Measurements from ENCODE around the gene BMAL2.

Gene BMAL2

DNA sequence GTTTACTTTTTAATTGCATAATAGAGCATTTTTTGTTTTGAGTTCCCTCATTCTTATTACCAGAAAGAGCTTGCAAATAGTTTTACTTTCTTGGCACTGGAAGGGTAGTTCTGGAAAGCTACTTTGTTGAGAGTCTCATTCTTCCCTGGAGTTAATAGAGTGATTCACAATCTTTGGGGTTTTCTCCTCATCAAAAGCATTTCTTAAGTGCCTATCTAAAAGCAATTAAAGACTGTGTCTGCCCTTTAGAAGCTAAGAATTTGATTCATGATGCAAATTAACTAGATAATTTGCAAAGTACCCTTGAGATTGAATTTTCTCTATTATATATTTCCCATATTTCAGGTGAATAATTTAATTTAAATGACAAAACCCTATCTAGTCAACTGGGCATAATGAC lies 8.1 kb upstream of the BMAL2 start:
- DNase-seq: no peak

DNA sequence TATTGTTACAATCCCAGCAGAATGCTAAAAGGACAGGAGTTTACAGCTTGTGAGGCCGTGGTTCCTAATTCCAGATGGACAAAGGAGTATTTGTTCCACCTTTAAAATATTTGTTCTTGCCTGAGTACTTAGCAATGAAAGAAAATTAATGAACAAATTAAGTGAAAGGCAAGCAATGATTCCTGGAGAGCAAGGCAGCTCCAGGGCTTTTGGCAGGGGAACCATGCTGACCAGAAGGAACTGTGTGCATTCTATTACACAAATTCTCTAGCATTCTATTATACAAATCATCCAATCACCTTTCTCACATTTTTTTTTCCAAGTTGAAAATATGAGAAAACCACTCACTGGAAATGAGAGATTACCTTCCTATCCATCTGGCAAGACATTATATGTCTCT lies 1.8 kb upstream of the BMAL2 start:
- no peak for DNase-seq

DNA sequence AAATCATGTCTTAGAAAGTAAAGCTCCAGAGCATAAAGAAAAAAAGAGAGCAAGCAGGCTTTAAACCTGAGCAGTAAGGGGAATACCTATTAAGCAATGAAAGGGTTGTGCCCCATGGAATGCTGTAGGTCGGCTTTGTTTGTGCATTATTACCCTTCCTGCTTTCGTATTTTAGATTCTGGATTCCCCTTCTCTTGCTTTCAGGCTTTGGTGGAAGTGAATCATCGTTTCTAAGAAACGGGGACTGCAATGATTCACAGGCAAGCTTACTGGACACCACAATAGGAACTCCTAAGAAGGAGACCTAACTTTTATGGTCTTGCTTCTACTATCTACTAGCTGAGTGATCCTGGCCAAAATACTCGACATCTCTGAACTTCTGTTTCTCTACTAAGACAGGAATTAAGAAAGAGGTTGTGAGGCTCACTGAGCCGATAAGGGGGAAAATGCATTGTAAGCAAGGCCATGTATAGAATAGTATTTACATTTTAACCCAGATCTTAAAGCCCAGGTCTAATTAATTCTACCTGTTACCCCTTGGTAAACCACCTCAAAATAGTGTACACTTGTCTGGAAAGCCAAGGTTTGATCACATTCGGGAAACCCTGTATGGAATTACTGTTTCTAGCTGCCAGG lies 1.2 kb upstream of the BMAL2 start:
- no peak for DNase-seq

DNA sequence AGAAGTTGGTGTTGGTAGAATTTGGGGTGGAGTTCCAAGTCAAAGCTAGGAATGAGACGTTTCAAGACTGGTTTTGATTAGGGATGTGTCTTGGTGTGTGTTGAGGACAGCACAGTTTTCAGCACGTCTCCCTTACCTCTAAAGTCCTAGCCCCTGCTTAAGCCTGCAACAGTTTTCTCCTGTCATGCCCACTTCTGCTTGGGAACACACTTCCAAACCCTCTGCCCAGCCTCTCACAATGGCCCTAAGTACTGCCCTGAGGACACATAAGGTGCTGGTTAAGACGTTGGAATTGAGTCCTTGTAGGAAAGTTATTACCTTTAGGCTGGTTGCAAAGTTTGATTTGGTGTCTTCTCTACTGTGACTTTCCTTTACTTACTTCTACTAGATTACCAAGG lies 710 bp upstream of the BMAL2 start:
- DNase-seq: no peak

DNA sequence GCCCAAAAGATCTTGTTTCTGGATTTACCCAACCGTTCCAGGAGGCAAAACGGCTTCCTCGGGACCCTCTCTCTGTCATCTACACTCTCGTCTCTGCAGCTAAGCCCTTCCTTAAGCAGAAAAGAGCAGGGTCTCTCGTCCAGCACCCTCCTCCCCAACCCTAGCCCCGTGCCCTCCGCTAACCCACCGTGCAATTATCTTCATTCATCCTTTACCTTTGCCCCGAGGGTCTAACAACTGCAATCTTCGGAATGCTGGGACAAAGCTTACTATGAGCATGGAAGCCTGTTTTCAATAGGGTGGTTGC lies 276 bp upstream of the BMAL2 start:
- peak; percentile 34 for DNase-seq

DNA sequence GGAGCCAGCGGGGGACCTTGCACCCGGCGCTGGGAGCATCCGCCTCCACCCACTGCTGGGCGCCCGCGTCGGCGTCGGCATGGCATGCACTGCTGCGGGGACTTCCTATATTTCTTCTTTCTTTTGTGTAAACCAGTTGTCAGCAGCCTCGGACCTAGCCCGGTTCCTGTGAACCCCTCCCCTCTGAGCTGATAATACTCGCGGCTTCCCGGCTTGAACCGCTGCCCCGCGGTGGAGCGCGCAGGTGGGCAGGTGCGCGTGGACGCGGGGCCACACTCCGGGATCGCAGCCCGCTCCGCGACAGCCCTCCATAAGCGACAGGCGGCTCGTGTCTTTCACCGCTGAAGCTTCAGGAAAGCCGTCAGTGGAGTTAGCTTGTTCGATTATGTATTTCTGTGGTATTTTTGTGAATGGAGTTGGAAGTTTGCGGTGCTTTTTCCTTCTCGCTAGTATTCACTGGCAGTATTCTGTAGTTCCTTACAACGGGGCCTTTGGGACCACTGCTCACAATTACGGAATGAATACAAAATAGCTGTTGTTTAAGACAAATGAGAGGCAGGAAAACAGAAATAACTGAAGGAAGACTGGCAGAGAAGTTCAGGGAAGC lies 870 bp downstream of the BMAL2 start:
- DNase-seq: no peak

DNA sequence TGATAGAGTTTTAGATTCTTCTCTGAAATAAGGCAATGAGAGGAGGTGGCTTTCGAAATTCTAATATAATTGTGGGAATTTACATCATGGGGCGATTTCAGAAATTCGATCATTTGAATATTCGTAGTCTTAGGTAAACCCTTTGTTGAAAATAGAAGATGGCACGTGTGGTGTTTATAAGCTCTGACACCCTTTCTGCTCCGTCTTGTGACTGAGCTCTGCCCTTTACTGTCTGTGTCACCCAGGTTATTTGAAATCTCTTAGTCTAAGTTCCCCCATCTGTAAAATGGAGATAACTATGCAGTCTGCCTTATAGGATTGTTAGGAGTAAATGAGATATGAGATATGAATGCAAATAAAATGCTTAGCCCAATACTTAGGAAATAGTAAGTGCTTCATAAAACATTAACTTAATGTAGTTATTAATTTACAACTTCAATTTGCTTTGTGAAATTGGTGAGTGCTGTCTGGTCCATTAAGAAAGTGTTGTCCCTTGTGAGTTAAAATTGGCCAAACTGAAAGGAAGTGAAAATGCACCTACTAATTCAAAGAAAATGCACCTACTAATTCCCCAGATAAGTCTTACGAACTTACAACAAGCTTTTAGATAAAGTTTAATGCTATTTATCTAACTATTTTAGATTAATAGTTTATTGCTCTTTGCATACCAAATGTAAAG lies 1.5 kb downstream of the BMAL2 start:
- DNase-seq: peak; percentile 10

DNA sequence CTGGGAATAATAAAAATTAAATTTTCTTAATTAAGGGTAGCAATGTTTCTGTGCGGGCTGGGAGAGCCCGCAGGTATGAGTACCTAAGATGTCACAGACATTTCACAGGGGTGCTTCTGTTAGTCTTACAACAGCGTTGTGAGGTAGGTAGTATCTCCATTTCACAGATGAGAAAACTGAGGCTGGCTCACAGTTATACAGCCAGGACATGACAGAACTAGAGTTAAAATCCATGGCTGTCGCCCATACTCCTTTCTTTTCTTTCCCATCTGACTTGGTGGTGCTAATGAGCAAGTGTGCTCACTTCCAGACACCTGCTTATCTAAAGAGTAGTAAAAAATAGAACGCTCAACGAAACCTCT lies 2.1 kb downstream of the BMAL2 start:
- no peak for DNase-seq

DNA sequence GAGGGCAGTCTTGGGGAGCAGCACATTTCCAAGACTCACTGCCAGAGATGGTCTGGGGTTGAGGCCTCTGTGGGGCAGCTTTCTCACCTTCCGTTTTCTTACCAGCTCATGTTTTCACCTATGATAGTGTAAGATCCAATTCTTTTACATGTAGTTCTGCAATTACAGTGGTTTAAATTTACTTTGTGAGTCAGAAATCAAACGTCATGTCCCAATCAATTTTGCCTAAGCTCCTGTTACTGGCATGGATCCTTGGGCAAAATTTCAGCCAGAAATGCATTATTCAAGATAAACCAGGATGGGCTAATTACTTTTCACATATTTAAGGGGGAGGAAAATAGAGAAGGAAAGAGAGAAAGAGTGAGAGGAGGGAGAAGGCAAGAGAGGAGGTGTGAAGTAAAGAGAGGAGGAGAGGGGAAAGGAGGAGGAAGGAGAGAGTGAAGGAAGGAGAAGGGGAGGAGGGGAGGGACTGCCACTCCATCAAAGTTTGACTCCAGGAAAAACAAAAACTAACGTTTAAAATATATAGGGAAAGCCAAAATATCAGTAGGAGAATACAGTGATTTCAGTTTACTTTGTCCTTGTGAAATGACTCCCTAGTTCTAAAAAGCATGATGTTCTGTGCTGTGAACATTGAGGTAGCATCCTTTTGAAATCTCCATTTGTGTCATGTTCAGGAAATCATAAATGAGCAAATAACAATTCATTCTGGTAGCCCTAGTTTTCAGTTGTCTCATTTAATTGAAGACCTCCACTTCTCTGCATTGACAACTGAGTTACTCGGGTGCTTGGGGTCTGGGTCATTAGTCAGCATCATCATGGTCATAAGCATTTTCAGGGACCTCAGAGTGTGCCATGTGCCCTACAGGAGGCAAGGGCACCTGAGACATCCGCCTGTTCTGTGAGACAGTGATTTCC lies 3.0 kb downstream of the BMAL2 start:
- DNase-seq: no peak

DNA sequence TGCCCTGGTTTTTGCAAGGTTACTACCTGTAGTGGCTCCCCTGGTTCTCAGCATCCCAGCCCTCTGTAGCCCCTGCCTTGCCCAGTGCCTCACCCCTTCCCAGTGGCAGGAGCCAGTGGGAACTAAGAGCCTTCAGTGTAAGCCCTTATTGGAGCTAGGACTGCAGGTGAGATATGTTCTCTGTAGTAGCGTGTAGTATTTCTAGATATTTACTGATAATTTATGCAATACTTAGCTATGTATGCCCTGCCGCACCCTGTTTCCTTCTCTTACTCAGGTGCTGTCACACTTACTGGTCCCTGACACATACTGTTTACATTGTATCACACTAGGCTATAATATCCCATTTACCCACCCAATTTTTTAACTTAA lies 3.6 kb downstream of the BMAL2 start:
- DNase-seq: no peak

DNA sequence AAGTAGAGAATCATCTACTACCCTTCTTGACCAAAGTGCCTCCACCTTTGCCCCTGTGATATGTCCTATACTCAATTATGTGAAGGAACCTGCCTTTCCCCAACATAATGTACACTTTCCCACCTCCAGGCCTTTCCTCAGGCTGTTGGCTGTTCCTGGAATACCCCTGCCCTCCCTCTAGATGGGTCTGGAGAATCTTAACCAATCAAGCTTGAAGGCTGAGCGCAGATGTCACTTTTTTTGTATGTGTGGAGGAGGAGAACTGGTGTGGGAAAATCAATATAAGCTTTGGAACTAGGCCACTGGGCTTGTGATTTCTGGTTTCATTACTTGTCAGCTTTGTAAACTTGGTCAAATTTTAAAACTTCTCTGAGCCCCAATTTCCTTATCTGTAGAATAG lies 4.7 kb downstream of the BMAL2 start:
- DNase-seq: no peak

DNA sequence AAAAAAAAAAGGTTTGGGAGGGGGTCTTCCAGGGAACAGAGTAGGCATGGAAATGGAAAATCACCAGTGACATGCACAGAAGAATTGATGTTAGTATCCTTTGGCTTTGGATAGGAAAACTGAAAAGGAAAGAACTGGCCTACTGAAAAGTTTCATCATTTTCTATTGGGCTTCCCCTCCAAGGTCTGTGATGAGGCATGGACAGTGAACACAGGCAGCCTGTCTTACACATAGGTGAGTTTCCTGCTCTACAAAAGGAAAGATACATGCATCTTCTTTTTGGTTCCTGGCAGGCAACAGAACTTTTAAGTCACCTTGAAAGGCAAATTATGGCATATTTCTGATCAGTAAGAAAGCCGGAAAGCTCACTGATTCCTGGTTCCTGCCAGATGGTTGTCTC lies 5.8 kb downstream of the BMAL2 start:
- no peak for DNase-seq

DNA sequence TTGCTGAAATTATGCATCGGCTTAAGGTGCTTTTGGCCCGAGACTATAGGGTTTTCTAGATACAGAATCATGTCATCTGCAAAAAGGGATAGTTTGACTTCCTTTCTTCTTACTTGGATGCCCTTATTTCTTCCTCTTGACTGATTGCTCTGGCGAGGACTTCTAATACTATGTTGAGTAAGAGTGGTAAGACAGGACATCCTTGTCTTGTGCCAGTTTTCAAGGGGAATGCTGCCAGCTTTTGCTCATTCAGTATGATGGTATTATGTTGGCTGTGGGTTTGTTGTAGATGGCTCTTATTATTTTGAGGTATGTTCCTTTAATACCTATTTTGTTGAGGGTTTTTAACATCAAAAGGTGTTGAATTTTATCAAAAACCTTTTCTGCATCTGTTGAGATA lies 8.3 kb downstream of the BMAL2 start:
- no peak for DNase-seq

DNA sequence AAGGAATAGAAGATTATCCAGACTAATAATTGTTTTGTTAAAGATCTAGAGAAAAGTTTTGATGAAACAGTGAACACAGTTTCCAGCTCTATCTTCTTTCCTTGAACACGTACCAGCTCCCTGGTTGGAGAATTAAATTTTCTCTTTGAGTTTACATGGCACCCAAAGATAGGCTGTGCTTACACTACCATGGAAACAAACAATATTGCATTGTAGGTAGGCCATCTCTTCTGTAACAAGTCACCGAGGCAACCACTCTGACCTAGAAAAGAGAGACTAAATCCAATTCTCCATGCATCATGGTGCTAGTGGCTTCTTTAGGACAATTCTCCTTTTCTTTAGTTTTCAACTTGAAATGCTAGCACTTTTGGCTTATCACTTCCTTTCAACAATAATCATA lies 9.9 kb downstream of the BMAL2 start:
- DNase-seq: no peak

DNA sequence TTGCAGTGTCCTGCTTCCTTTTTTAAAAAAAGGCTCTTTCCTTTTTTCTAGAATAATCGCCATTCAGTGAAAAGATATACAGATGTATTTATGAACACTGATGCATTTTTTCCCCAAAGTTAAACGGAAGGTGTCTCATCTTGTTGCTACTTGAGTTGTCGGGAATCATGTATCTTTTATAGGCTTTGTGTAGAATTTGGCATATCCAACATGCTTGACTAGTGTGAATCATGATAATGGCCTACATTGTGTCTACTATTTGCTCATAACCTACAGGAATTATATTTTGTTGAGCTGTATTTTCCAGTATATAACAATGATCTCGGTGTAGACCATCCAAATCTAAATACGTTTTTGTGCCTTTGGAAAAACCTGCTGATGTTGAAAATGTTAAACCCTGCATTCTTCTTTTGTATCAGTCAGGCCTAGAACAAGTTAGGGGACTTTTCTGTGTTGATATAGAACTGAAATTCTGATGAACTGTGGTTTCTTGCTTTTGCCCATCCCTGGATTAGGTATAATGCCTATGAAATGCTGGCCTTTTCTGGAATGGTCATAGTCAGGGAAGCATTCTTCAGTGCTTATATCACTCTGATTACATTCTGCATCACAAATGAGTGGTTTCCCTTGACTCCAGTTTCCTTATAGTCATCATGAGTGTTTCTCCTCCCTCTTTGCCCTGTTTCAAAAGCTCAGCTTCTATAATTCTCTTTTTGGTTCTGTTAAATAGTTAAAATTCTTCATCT lies 10.8 kb downstream of the BMAL2 start:
- no peak for DNase-seq

DNA sequence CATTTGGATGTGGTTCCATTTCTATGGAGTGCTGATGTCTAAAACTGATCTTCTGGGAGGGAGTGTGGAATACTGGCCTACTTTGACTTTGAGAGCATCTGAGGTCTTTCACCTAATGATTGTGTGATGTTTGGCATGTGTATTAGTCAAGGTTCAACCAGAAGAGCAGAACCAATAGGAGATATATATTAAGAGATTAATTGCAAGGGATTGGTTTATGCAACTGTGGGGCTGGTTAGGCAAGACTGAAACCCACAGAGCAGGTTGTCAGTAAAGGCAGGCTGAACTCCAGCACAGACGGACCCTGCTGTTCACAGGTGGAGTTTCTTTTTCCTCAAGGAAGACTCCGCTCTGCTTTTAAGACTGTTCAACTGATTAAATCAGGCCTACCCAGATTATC lies 11.6 kb downstream of the BMAL2 start:
- DNase-seq: no peak

DNA sequence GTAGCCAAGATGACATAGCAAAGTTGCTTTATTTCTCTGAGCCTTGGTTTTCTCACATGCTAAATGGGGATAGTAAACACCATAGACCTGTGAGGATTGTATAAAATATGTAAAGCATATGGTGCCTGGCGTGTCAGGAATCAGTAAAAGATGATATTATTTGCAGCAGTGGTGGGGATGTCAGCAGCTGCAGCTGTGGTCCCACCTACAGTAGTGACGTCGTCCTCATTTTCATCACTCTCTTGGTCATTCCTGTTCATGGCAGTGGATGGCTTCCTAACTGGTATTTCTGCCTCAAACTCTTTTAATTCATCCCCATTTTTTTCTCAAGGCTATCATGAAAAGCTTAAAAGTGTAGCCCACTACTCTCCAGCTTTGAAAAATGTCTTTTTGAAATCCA lies 12.1 kb downstream of the BMAL2 start:
- no peak for DNase-seq

DNA sequence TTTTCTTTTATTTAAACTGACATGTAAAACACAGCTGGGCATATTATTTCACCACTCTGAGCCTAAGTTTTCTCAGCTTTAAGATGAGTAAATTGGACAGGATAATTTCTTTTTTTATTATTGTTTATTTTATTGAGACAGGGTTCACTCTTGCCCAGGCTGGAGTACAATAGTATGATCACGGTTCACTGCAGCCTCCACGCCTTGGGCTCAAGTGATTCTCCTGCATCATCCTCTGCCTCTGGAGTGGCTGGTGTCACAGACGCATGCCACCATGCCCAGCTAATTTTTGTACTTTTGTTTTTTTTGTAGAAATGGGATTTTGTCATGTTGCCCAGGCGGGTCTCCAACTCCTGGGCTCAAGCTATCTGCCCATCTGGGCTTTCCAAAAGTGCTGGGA lies 12.7 kb downstream of the BMAL2 start:
- no peak for DNase-seq

DNA sequence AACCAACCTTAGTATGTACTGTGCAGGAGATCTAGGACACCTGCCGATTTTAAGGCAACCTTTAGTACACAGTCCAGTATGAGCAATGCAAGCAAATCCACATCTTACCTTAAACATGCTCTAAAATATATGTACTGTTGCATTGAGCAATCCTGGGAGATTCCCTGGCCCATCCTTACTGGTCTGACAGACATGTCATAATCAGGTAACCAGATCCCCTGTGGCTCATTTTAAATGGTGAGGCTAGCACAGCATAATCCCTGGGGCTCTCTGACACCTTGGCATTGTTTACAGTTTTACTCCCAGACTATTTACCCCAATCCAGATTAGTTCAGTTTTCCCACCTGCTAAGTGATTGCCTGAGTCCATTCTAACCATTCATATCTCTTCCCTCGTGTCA lies 15.1 kb downstream of the BMAL2 start:
- no peak for DNase-seq

DNA sequence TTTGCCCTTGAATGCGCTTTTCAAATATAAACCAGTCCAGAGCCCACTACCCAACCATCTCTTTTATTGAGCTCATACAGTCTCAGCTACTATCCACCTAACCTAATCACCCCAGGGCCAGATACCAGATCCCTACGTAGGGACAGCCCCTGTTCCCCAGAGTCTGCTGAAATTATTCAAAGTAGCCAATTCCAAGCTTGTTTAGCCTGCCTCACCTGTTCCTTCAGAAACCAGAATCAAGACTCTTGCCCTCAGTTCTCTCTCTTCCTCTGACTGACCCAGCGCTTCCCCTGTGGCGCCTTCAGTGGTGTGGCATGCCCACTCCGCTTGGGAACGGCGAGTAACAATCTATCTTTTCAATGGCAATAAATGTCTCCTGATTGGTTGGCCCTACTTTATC lies 18.8 kb downstream of the BMAL2 start:
- no peak for DNase-seq

DNA sequence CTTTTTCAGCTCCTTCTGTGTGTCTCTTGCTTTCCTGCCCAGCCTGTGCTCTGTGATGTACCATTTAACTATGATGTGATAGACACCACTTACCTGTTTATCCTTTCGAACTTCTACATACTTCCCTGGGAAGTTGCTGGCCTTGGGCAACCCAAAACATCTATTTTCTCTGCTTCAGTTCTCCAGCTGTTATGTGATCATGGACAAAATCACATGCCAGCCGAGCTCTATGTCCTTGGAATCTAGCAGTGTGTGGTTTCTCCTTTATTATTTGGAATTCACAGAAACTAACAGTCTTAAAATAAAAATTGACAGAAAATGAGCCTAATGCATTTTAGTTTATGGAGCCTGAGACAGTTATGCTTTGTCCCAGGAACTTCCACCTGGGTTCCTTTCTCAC lies 22.9 kb downstream of the BMAL2 start:
- DNase-seq: no peak

DNA sequence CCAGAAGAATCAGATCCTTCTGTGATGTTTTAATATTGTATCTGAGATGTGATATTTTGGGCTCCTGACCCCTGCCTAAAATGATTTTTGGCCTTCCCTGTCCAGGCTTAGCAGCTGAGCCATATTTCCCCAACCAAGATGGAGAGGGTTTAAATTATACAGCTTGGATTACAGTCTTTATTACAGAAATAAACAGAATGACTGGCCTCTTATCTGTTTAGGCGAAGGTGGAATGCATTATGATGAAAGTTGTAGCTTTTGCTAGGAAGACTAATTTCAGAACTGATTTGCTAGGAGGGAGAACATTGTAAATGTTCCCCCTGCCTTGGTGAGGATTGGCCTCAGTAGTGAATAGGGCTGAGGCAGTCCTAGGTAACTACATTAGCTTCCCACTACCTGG lies 23.3 kb downstream of the BMAL2 start:
- no peak for DNase-seq

DNA sequence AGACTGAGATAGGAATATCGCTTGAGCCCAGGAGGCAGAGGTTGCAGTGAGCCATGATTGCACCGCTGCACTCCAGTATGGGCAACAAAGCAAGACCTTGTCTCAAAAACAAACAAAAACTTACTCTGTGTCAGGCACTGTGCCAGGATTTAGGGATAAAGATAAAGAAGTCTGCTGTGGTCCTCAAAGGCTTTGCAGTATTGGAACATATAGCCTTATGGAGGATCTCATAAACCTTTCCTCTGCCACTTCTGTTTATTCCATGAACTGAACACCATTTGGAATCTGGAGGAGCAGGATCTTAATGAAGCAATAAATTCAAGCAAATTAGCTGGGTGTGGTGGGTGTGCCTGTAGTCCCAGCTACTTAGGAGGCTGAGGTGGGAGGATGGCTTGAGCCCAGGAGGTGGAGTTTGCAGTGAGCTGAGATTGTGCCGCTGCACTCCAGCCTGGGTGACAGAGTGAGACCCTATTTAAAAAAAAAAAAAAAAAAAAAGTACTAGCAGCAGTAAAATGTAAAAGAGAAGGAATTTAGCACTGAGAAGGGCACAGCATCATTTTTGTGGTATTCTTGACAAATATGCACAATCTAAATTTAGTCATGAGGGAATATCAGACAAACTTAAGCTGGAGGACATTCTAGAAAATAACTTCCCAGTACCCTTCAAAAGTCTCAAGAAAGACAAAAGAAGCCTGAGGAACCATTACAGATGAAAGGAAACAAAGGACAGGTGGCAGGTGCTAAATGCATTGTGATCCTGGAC lies 27.1 kb downstream of the BMAL2 start:
- no peak for DNase-seq
